Glutamatergic neuron (in vitro differentiated cells): ENCODE measurements around the gene HLA-DOB. TPM values are rescaled to one million over a fixed set of nuclear protein-coding genes. Genes with fewer than 3 reads are reported as not detected.
"Not testable (repeated sequence)": the region's sequence is repeated elsewhere in the genome, so short reads cannot be mapped to it uniquely, and the experiment has no call there.

ENCODE experiments used
- DNase-seq: peaks from one replicate; pipeline ENCODE4 v3.0.0; 2022
- H3K27ac Mint-ChIP-seq: one replicate; pipeline ENCODE4 v1.8.0; 2020; ENCODE audit warnings: mild to moderate bottlenecking, mixed read lengths, inconsistent platforms; ENCODE audit not compliant: unreplicated experiment
- H3K27me3 Mint-ChIP-seq: one replicate; pipeline ENCODE4 v1.8.0; 2020; ENCODE audit warnings: mild to moderate bottlenecking, moderate library complexity, mixed read lengths, inconsistent platforms; ENCODE audit not compliant: unreplicated experiment
- H3K36me3 Mint-ChIP-seq: one replicate; pipeline ENCODE4 v1.8.0; 2020; ENCODE audit warnings: mild to moderate bottlenecking, mixed read lengths, inconsistent platforms; ENCODE audit not compliant: unreplicated experiment
- H3K4me1 Mint-ChIP-seq: one replicate; pipeline ENCODE4 v1.8.0; 2020; ENCODE audit warnings: mild to moderate bottlenecking, low read depth, mixed read lengths, inconsistent platforms; ENCODE audit not compliant: unreplicated experiment
- H3K4me3 Mint-ChIP-seq: one replicate; pipeline ENCODE4 v1.8.0; 2020; ENCODE audit warnings: mild to moderate bottlenecking, mixed read lengths, inconsistent platforms; ENCODE audit not compliant: unreplicated experiment
- H3K9me3 Mint-ChIP-seq: one replicate; pipeline ENCODE4 v1.8.0; 2020; ENCODE audit warnings: mild to moderate bottlenecking, moderate library complexity, mixed read lengths, inconsistent platforms; ENCODE audit not compliant: unreplicated experiment
- CTCF ChIP-seq: fragments of 200-600 bp; sonication (generic); IDR thresholded peaks from one replicate; pipeline ENCODE4 v1.5.0; 2021; ENCODE audit not compliant: partially characterized antibody, unreplicated experiment
- total RNA-seq: library from RNA; stranded (reverse); fragmentation: NEBNext Ultra II Directional; extraction: Animal tissue kit (Norgen Biotek cat#: 25700); gene quantifications from one replicate; pipeline ENCODE4 v1.2.1, GENCODE V29; 2021; ENCODE audit not compliant: unreplicated experiment

HLA-DOB gene
- total RNA-seq, 1 donor from 2014 or later: not detected

- no peak for TF ChIP-seq CTCF
- Mint-ChIP-seq H3K27me3 (no peaks in the 10 kb centered on the region), H3K36me3 (no peaks in the 10 kb centered on the region), H3K4me1 (no peaks in the 10 kb centered on the region), H3K27ac (no peak overlapping the region), H3K9me3 (no peaks in the 10 kb centered on the region), H3K4me3 (peak overlapping the region; percentile 12)
- DNase-seq: no peak
Measured at GRCh38 chr6:32815115-32815514, 1.7 kb downstream of the HLA-DOB start.

- no peak for TF ChIP-seq CTCF
- DNase-seq: no peak
- Mint-ChIP-seq H3K4me1 (no peaks in the 10 kb centered on the region), H3K27ac (no peak overlapping the region), H3K9me3 (no peaks in the 10 kb centered on the region), H3K4me3 (no peak overlapping the region), H3K36me3 (no peaks in the 10 kb centered on the region), H3K27me3 (no peaks in the 10 kb centered on the region)
Measured at GRCh38 chr6:32814145-32814544, 2.7 kb downstream of the HLA-DOB start.

GRCh38 chr6:32809171-32809570 lies 7.6 kb downstream of the HLA-DOB start:
- Mint-ChIP-seq H3K4me1 (no peaks in the 10 kb centered on the region), H3K27ac (no peak overlapping the region), H3K4me3 (no peak overlapping the region), H3K27me3 (no peaks in the 10 kb centered on the region), H3K9me3 (no peaks in the 10 kb centered on the region), H3K36me3 (no peaks in the 10 kb centered on the region)
- DNase-seq: no peak
- no peak for TF ChIP-seq CTCF

- no peak for TF ChIP-seq CTCF
- Mint-ChIP-seq H3K4me3 (no peak overlapping the region), H3K27ac (no peak overlapping the region), H3K9me3 (no peaks in the 10 kb centered on the region), H3K27me3 (no peaks in the 10 kb centered on the region), H3K36me3 (no peaks in the 10 kb centered on the region), H3K4me1 (no peaks in the 10 kb centered on the region)
- no peak for DNase-seq
Measured at GRCh38 chr6:32807020-32807580, 9.7 kb downstream of the HLA-DOB start.

GRCh38 chr6:32805404-32805803 lies 11.4 kb downstream of the HLA-DOB start:
- H3K4me3 Mint-ChIP-seq, DNase-seq, H3K9me3 Mint-ChIP-seq, H3K27ac Mint-ChIP-seq, H3K27me3 Mint-ChIP-seq, H3K36me3 Mint-ChIP-seq, H3K4me1 Mint-ChIP-seq: not testable (repeated sequence)
